Left ventricle myocardium superior (tissue), 1 donor: ENCODE measurements around the gene SMPD3. TPM values are rescaled to one million over a fixed set of nuclear protein-coding genes. Genes with fewer than 3 reads are reported as not detected.

Experiments
- ATAC-seq: fragments of 200-7000 bp; cut with Tn5 transposase; one replicate; pipeline ENCODE4 v1.9.1; 2020; ENCODE audit warnings: mild to moderate bottlenecking, moderate library complexity
- DNase-seq: peaks from one replicate; pipeline ENCODE4 v3.0.0-alpha.2; 2020
- intact Hi-C: fragments of 100-400 bp; cut with micrococcal nuclease; formaldehyde crosslinking; loops from one replicate; pipeline ENCODE4 v1.11.0; 2022
- total RNA-seq: library from RNA; stranded (reverse); fragmentation: NEBNext Ultra II Directional; extraction: Animal tissue kit (Norgen Biotek cat#: 25700); gene quantifications from one replicate; pipeline ENCODE4 v1.2.1, GENCODE V29; 2021
- donor health status: DM: no; HTN: yes; CAD: no; lungs with severe emphysema.

SMPD3 gene
- total RNA-seq, 1 donor from 2014 or later, result 1.2 TPM

DNA sequence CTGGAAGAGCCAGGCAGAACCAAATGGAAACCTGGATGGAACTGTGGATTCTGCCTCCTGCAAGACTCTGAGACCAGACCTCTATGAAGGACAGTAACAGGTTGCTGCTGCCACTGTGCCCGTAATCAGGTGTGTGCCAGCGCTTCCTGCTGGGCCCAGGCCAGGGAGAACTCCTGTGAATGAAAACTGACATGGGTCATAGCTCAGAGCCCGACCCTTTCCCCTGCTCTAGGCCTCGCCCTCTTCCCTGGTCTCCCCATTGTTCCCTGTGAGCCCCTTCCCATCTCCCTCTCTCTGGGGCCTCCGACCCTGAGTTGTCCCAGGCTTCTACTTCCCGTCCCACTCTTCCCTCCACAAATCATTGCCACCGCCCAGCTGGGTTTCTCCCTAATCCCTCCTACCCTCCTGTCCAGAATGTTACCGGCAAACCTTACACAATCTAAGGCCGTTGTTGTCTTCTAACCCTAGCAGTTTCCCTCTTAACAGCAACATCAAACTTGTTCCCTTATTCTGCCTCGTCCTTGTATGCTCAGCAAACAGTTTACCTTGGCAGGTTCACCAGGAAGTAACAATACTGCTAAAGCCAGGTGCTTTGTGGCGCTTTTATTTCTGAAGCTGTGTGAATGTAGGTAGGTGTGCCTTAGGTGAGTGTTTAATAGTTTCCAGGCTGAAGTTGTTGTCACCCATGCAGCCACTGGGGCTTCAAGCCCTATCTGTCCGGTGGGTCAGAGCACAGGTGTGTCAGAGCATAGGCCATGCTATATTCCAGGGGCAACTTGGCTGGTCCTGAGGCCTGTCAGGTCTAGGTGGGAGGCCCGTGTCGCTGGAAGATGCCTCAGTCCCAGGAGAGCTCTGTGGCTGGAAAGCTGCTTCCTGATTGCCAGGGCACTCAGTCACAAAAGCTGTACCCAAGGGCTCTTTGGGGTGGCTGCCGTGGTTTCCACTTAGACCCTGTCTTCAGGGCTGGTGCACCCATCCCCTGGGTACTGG lies 32.0 kb downstream of the SMPD3 start:
- intact Hi-C loops, result no loop called here
- no peak for ATAC-seq
- DNase-seq, result no peak

DNA sequence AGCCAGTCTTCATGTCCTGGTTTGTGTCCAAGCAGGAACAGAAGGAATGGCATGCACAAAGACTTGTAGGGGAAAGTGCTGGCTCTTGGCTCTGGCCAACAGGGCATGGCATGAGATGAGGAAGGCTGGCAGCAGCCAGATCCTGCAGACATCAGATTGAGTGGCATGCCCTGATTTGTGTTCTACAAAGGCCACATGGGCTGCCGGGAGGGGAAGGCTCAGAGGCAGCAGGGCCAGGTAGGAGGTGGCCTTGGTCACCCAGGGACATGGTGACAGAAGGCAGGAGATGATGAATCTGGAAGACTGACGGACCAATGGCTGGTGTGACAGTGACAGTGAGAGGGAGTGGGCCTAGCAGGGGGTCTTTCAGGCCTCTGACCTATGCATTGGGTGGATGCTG lies 33.7 kb downstream of the SMPD3 start:
- intact Hi-C loops, result no loop called here
- ATAC-seq, result no peak
- DNase-seq, result no peak

DNA sequence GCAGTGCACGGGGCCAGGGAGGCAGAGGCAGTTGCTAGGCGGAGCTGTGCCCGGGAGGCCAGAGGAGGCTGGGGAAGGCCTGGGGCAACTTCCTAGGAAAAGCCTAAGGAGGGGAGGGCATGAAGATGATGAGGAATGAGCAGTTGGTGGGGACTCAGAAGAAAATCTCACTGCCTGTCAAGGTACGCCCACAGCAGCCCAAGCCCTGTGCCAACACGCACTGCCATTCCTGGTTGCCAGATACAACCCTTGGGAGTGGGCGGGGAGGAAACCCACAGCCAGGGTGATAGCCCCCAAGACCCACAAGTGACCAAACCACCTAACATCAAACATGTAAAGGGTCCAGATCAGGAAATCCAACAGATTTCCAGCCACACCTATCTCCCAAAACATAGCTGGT lies 36.2 kb downstream of the SMPD3 start:
- ATAC-seq, result no peak

DNA sequence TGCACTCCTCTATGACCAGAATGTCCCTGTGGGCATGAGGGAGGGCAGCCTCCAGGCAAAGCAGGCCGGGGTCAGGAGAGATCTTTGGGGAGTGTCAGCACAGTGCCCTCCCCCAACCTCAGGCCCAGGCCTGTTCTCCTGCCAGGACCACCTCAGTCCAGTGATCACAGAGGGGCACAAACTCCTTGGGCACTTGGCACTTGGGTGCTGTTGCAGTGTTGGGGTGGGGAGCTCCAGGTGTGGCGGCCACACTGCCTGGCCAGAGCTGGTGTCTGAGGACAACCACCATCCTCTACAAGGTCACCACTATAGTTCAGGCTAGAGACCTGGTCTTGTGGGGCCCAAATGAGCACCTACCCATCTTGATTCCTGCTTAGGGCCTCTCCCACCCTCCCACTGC lies 37.2 kb downstream of the SMPD3 start:
- no peak for DNase-seq
- intact Hi-C loops, result no loop called here
- ATAC-seq, result no peak

More for the DNA sequence above, 36.2 kb downstream of the SMPD3 start:
- intact Hi-C loops, result no loop called here
- DNase-seq, result no peak

DNA sequence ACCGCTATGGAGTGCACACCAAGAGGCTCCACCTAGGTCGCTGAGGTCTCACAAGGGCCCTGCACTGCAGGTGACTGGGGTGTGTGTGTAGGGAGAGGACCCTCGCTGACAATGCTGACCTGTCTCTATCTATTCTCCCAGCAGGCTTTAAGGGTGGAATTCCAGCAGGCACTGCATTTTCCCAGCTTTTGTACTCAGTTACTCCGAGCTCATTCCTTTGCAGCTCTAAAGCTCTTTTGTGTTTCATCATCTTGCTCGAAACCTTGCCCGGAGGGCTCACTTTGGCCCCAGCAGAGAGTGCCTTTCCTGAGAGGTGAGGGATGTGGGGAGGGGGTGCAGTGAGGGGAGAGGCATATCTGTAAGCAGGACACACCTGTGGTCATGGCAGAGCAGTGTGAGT lies 39.3 kb downstream of the SMPD3 start:
- no peak for ATAC-seq
- no peak for DNase-seq
- intact Hi-C loops, result no loop called here

DNA sequence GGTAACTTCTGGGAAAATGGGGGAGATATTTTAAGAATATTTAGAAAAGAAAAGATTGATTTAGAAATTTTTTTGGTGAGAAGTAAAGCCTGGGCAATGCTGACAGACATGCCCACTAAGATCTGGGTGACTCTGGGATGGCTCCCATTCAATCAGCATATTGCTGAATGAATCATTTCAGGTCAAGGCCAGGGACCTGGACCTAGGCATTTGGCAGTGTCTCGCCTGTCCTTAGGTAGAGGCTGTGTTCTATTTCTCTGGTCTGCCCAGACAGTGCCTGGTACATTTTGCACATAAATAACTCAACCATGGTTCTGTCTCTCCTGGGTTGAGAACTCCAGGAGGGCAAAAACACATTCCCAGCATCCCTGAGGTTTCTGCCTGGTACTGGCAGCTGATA lies 39.9 kb downstream of the SMPD3 start:
- ATAC-seq (no peak), DNase-seq (no peak)
- intact Hi-C loops, result no loop called here

DNA sequence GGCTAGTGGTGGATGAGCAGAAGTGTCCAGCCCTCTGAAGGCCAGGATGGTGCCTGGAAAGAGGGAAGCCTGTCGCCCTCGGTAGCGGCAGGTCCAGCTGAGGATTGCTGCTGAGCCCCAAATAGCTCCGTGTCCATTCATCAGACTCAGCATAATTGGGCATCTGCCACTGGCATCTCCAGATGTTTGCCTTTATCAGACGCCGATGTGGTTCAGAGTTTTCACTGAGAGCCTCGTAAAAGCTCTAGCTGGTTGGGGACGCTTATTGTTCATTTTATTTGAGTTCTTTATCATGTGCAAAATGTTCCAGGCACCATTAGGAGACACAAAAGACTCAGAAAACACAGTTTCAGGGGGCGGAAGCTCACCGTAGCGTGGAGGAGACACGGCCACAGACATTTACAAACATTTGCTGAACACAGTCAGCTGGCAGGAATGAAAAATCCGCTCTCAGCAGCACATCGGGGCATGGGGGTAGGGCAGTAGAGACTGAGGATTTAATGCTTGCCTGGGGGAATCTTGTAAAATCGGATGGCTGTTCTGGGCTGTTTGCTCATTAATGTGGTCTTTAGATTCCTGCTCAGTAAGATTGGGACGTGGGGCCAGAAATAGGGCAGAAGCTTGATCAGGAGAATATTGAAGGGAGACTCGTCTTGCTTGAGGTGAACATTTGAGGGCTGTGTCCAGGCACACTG lies 41.7 kb downstream of the SMPD3 start:
- intact Hi-C loops, result no loop called here
- ATAC-seq, result no peak
- DNase-seq, result no peak

DNA sequence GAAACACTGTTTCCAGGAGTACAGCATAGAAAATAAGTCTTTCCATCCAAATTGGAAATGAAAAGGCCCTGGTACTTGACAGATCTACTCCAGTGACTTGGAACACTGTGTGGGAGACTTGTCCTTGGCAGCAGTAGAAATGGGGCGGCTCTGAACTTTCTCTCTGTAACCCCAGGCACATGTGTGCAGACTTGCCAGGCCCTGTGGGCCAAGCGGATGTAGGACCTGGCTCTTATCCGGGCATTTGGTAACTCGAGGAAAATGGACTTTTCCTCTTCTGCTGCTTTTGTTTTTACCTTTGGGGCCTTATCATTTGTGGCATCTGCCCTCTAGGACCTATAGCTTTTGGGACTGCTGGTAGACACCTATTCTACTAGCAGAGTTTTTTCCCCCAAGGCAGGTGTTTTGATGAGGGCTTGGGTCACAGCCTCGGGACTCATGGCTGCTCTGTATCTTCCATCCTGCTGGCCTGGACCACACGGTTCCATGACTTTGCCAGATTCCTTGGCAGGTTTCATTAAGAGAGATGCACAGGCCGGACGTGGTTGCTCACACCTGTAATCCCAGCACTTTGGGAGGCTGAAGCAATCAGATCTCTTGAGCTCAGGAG lies 43.5 kb downstream of the SMPD3 start:
- intact Hi-C loops, result no loop called here
- DNase-seq (no peak), ATAC-seq (no peak)

DNA sequence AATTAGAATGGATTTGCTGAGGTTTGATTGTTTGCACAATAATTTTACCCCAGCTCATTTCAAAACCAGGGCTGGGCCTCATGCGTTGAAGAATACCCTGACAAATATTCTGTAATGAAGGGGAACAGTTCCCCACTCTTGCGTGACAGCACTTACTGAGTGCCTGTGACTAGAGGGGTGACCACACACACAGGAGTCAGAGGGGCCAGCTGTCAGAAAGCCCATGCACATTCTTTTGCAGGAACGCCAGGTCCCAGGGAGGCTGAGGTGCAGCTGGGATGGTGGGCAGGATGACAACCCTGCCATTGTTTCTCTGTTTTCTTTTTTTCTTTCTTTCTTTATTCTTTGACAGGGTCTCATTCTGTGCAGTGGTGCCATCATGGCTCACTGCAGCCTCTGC lies 44.6 kb downstream of the SMPD3 start:
- DNase-seq (no peak), ATAC-seq (no peak)
- intact Hi-C loops, result no loop called here

DNA sequence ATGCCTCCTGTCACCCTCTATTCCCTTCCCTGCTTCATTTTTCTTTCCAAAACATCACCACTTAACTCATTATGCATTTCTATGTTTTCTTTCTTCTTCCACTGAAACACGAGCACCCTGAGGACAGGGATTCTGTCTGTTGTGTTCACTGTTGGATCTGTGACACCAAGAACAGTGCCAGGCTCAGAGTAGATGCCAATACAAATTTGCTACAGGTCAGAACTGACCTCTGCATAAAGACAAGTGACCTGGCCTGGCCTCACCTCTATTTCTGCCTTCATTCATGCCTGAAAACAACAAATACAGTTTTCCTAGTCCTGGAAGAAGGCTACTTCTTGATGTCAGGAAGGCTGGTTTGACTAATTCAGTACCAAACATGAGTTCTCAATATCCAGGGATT lies 45.1 kb downstream of the SMPD3 start:
- ATAC-seq (no peak), DNase-seq (no peak)
- intact Hi-C loops, result no loop called here

DNA sequence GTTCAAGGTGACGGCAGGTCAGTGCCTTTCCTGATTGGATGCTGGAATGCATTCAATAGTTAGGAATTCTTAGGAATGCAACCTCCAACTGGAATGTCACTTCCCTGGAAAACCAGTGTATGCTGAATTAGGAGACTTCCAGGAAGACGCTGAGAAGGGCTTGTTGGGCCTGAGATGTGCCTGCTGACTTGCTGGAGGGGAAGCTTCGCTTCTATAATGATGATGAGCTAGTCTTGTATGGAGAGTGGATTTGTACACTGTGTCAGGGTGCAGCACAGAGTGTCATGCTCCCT lies 45.6 kb downstream of the SMPD3 start:
- DNase-seq (no peak), ATAC-seq (no peak)
- intact Hi-C loops, result no loop called here

DNA sequence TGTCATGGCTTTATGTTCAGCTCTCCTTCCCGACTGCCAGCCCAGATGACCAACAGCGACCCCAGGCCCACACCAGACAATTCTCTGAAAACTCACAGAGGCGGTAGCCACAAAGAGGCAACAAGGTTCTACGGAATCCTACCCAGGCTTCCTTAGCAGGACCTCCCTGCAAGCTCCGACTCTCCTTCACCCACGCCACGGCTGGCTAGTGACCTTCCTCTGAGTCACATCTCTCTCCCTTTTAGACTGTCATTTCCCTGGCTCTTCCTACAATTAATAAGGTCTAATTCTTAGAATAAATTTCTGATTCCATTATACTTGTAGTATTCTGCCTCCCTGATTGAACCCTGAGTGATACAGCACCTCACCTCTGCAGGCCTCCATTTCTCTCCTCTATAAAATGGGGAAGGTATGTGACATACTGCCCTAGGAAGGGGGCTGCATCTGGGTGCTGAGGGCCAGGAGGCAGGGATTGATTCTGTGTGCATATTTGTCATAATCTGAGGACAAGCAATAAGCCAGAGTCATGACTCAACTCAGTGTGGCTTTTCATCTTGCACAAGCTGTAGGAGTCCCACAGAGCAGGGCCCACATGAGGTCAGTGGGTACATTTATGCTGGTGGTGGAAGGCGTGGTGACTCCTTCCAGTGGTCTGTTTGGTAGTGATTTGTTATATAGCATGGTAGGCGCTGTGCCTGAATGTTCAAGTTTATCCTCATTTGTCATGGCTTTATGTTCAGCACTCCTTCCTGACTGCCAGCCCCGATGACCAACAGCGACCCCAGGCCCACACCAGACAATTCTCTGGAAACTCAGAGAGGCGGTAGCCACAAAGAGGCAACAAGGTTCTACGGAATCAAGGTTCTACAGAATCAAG lies 46.2 kb downstream of the SMPD3 start:
- ATAC-seq (no peak), DNase-seq (no peak)

DNA sequence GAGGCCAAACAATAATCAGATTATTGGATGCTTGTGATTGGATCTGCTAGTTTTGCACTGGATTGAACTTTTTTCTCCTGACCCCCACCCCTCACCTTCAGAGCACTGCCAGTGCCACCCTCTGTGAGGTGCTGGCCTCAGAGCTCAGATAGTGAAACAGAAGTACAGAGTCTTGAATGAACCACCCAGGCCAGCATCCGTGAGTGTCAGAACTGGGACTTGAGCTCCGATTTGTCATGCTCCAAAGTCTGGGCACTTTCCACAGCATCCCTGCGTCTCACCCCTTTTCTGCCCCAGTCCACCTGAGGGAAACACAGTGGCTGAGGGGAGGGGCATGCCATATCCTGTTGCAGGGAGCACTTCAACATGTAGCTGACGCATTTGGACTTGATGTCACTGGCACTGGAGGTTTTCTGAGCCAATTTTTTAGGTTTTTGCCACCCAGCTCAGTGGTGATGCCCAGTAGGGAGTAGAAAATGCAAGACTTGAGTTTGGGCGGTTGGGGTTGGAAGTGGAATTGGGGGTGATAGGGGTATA lies 47.3 kb downstream of the SMPD3 start:
- no peak for ATAC-seq
- intact Hi-C loops, result no loop called here
- DNase-seq, result no peak

More for the DNA sequence above, 46.2 kb downstream of the SMPD3 start:
- intact Hi-C loops, result no loop called here

DNA sequence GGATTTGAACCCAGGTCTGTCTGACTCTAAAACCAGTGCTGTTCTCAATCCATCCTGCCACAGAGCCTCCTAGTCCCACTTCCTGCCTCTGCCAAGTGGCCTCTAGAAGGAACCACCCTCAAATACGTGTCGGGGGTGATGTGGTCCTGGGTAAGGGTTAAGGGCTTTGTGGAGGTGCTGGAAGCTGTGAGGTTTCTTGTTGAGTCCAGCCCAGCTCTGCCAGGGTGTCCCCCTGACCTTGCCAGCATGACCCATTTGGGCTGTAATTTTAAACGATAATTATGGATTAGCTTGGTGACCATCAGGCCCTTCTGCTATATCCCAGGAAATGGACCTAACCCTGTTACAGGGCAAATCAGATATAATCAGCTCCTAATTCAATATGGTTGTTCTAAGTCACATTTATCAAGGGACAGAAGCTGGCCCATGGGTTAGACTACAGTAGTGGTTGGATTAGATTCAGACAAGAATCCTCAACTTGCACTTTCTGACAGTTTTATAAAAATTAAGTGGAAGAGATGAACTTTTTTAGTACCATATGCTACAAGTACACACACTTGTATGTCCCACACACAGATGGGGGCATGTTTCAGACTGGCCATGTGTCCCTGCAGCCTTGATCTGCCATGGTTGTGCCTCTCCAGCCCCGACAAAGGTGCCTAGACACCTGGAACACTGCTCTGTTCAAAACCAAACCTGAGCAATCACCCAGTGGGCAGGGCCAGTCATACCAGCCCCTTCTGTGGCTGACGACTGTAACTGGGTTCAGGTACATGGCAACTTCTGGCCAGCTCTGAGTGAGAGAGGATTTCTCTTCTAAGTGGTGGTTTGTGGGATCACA lies 48.0 kb downstream of the SMPD3 start:
- ATAC-seq, result no peak
- intact Hi-C loops, result no loop called here
- no peak for DNase-seq

DNA sequence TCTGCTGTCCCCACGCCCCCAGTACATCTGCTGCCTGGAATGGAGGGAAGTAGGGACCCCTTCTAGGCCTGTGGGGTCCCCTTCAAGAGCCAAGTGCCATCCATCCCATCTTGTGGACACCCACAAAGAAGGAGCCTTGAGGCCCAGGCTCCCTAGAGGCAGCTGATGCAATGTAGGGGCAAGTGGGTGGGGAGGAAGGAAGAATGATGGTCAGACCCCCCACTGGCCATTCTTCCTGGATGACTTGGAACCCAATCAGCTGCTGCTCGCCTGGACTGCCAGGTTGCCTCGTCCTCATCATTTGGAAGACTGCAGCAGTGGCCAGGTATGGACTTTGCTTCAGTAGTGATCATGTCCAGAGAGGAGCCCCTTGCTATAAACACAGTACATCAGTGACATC lies 48.9 kb downstream of the SMPD3 start:
- intact Hi-C loops, result no loop called here
- ATAC-seq (no peak), DNase-seq (no peak)

DNA sequence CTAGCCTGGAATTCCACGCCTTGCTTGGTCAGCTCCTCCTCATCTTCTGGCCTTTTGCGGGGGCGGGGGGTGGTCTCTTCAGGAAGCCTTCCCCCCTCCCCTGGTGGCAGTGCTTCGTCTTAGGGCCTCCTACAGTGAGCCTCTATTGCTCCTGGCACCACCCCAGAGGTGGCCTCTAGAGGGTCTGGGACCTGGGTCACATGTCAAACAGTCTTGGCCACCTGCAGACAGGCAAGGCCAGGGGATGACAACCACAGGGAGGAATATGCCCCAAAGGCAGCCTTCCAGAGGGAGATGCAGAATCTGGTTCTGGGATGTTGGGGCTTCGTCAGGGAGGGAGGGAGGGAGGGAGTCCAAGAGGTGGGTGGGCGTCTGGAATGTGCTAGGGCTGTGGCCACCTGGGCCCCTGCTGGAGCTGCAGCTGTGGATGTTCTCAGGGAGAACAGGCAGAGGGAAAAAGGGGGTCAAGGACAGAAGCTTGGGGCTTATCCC lies 50.6 kb downstream of the SMPD3 start:
- no peak for ATAC-seq
- intact Hi-C loops, result no loop called here
- no peak for DNase-seq

DNA sequence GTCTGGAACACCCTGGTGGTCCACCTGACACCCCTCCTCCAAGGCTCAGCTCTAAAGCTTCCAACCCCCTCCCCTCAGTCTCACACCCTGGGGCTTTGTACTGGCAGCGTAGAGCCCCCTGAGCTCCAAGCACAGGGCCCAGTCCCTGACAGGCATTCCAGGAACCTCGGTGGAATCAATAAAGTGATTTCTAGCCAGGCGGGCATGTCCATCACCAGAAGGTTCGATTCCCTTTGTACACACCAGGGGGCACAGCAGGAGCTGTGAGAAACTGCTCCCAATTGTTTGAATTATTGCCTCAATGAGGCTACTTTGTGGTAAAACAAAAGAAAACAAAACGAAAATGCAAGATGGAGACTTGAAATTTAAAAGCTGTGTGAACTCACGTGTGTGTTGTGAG lies 51.8 kb downstream of the SMPD3 start:
- no peak for DNase-seq
- no peak for ATAC-seq
- intact Hi-C loops, result no loop called here

DNA sequence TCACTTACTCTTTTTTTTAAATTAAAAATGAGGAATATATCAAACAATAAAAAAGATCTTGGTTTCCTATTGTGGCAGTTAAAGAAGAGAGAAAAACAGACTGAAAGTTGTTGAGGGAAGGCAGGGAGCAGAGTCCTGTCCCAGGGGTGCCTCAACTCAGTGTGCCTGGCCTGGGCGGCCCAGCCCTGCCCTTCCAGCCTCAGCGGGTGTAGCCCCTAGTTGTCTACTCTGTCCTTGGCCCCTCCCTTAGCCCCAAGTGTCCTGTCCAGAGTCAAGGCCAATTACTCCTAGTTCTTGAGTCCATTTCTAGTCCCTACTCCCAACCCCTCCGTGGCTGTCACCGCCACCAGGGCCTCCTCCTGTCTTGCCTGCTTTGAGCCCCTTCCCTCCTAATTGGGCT lies 52.5 kb downstream of the SMPD3 start:
- intact Hi-C loops, result no loop called here
- DNase-seq (no peak), ATAC-seq (no peak)
